ENCODE results near the gene C16orf89.

Gene C16orf89

GRCh38 chr16:5032748-5033167 is 33.0 kb downstream of the C16orf89 start:
- TF ChIP-seq, protein P1, sequence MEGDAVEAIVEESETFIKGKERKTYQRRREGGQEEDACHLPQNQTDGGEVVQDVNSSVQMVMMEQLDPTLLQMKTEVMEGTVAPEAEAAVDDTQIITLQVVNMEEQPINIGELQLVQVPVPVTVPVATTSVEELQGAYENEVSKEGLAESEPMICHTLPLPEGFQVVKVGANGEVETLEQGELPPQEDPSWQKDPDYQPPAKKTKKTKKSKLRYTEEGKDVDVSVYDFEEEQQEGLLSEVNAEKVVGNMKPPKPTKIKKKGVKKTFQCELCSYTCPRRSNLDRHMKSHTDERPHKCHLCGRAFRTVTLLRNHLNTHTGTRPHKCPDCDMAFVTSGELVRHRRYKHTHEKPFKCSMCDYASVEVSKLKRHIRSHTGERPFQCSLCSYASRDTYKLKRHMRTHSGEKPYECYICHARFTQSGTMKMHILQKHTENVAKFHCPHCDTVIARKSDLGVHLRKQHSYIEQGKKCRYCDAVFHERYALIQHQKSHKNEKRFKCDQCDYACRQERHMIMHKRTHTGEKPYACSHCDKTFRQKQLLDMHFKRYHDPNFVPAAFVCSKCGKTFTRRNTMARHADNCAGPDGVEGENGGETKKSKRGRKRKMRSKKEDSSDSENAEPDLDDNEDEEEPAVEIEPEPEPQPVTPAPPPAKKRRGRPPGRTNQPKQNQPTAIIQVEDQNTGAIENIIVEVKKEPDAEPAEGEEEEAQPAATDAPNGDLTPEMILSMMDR (IDR thresholded peaks at IDR 0.05; ENCODE audit: control insufficient read depth, insufficient read depth, low read depth, low read length, missing control alignments), result no peak
- no peak for DNase-seq (ENCODE audit: low read depth)

GRCh38 chr16:5031601-5032000 is 34.2 kb downstream of the C16orf89 start:
- TF ChIP-seq, protein P1 (IDR thresholded peaks at IDR 0.05; ENCODE audit: control insufficient read depth, insufficient read depth, low read depth, low read length, missing control alignments), result no peak
- no peak for DNase-seq (ENCODE audit: low read depth)
- no peak overlapping the region for H3K4me3 ChIP-seq (ENCODE audit: control insufficient read depth, low read depth, low read length)

More at GRCh38 chr16:5032748-5033167, 33.0 kb downstream of the C16orf89 start:
- H3K4me3 ChIP-seq (ENCODE audit: control insufficient read depth, low read depth, low read length), result peak overlapping the region; percentile 61

DNA sequence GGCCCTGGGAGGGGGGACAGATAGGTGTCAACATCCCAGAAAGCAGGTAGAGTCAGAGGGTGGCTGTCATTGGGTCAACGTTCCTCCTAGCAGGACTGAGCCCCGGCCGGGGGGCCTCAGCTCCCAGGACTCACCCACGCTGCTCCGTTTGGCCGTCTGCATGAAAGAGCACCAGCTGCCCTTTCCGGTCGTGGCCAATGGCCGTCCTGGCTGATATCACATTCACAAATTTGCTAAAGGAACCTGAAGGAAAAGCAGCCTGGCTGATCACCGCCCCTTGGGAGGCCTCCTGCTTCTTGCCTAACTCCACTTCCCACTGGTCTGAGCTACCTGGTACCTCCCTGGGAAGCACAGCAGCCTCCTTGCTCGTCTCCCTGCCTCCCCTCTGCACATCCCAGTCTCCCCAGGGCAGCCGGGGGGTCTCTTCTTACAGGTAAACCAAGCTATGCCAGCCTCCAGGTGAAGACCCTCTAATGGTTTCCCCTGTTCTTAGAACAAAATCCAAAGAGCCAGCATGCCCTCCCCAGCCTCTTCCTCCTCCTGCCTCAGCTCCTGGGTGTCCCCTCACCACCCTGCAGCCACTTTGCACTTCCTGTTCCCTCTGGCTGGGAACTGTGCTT is 35.4 kb downstream of the C16orf89 start:
- TF ChIP-seq, protein P1 (IDR thresholded peaks at IDR 0.05; ENCODE audit: control insufficient read depth, insufficient read depth, low read depth, low read length, missing control alignments), result no peak
- no peak for DNase-seq (ENCODE audit: low read depth)
- no peak overlapping the region for H3K4me3 ChIP-seq (ENCODE audit: control insufficient read depth, low read depth, low read length)

DNA sequence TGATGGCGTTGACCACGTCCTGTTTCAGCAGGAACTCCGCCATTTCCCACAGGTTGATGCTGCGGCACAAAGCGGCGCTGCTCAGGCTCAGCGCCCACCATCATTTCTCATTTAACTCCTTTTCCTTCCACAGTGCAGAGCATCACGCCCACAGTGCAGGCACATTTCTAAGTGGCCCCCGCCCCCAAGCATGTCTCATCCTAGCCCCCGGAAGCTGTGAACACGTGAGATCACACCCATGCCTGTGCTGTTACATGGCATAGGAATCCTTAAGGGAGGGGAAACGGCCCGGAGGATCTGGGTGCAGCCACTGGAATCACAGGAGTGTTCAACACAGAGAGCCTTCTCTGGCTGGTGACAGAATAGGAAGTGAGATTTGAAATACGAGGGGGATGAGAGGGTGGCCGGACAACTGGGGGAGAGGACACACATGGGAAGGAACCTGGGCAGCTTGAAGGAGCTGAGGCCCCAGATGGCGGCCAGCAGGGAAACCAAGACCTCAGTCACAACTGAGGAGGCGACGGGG is 36.7 kb downstream of the C16orf89 start:
- TF ChIP-seq, protein P1 (IDR thresholded peaks at IDR 0.05; ENCODE audit: control insufficient read depth, insufficient read depth, low read depth, low read length, missing control alignments), result no peak
- H3K4me3 ChIP-seq (ENCODE audit: control insufficient read depth, low read depth, low read length), result no peak overlapping the region
- no peak for DNase-seq (ENCODE audit: low read depth)

DNA sequence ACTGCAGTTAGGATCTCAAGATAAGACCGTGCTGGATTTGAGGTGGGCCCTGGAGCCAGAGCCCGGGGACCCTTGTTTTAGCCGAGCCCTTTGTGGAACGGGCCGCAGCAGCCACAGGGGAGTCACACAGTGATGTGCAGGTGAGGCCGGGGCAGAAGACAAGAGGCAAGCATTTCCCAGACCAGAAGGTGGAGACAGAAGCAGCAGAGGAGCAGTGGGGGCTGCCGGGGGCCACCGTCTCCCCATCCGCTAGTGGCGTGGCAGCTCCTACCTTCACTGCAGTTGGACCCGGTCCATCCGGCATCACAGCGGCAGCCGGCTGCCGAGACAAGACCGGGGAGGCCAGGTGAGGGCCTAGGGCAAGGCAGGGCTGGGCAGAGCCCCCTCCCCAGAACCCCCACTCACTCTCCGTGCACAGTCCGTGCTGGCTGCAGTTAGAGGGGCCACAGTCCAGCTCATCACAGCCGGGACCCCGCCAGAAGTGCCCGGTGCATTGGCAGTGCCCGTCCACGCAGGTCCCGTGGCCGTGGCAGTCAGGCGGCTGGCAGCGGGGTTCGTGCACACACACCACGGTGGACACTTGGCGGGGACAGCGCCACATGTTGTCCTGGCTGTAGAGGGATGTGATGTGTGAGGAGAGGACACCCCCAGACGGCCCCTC is 38.1 kb downstream of the C16orf89 start:
- TF ChIP-seq, protein P1 (IDR thresholded peaks at IDR 0.05; ENCODE audit: control insufficient read depth, insufficient read depth, low read depth, low read length, missing control alignments), result no peak
- H3K4me3 ChIP-seq (ENCODE audit: control insufficient read depth, low read depth, low read length), result no peak overlapping the region
- DNase-seq (ENCODE audit: low read depth), result no peak

DNA sequence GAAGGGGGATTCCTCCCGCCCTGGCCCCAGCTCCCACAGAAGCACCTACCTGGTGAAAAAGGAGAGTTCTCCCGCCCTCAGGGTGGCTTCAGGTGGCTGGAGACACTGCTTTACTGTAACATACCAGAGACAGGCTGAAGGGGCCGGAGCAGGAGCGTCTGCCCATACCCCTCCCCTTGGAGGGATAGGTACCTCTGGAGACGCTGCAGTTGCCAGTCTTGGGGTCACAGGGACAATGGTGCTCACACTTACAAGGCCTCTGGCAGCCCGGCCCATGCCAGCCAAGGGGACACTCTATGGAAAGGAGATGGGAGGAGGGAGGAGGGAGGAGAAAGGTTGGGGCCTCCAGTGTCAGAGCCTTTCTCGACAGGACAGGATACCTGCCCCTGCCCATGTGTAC is 38.7 kb downstream of the C16orf89 start:
- TF ChIP-seq, protein P1 (IDR thresholded peaks at IDR 0.05; ENCODE audit: control insufficient read depth, insufficient read depth, low read depth, low read length, missing control alignments), result no peak

More for the DNA sequence above, 38.7 kb downstream of the C16orf89 start:
- DNase-seq (ENCODE audit: low read depth), result no peak
- H3K4me3 ChIP-seq (ENCODE audit: control insufficient read depth, low read depth, low read length), result no peak overlapping the region

Data from AG09309 (cell line).